Endodermal cell (in vitro differentiated cells): ENCODE measurements around the gene NT5C3B. TPM values are rescaled to one million over a fixed set of nuclear protein-coding genes. Genes with fewer than 3 reads are reported as not detected.

Experiments
- DNase-seq: peaks from one replicate; pipeline ENCODE4 v3.0.0-alpha.2; 2017
- H3K27ac ChIP-seq: 2 replicates; pipeline ENCODE4 v1.5.1; 2013; ENCODE audit warnings: mild to moderate bottlenecking, low read depth, low read length, moderate library complexity
- H3K27me3 ChIP-seq: 2 replicates; pipeline ENCODE4 v1.6.1; 2013; ENCODE audit warnings: mild to moderate bottlenecking, low read length, moderate library complexity; ENCODE audit not compliant: insufficient read depth, control insufficient read depth, poor library complexity, severe bottlenecking
- H3K36me3 ChIP-seq: 2 replicates; pipeline ENCODE4 v1.7.0; 2013; ENCODE audit warnings: mild to moderate bottlenecking, low read length, moderate library complexity; ENCODE audit not compliant: control insufficient read depth, insufficient read depth
- H3K4me1 ChIP-seq: one replicate; pipeline ENCODE4 v1.7.0; 2013; ENCODE audit warnings: low read length; ENCODE audit not compliant: control insufficient read depth, insufficient read depth
- H3K4me3 ChIP-seq: 2 replicates; pipeline ENCODE4 v1.5.1; 2013; ENCODE audit warnings: mild to moderate bottlenecking, low read length, moderate library complexity
- H3K9ac ChIP-seq: 2 replicates; pipeline ENCODE4 v1.6.1; 2013; ENCODE audit warnings: mild to moderate bottlenecking, low read length, moderate library complexity; ENCODE audit not compliant: poor library complexity, severe bottlenecking; ENCODE audit errors: extremely low read depth
- H3K9me3 ChIP-seq: 2 replicates; pipeline ENCODE4 v1.6.1; 2013; ENCODE audit warnings: mild to moderate bottlenecking, low read length, moderate library complexity; ENCODE audit not compliant: control insufficient read depth
- H3K27ac Mint-ChIP-seq: 2 replicates; pipeline ENCODE4 v1.8.0; 2020; ENCODE audit warnings: mixed read lengths
- H3K27me3 Mint-ChIP-seq: 2 replicates; pipeline ENCODE4 v1.8.0; 2021; ENCODE audit warnings: mild to moderate bottlenecking, mixed read lengths; ENCODE audit not compliant: insufficient read depth
- H3K36me3 Mint-ChIP-seq: 2 replicates; pipeline ENCODE4 v1.8.0; 2020; ENCODE audit warnings: low read depth, mixed read lengths
- H3K4me1 Mint-ChIP-seq: 2 replicates; pipeline ENCODE4 v1.8.0; 2020; ENCODE audit warnings: mixed read lengths
- H3K4me3 Mint-ChIP-seq: 2 replicates; pipeline ENCODE4 v1.8.0; 2020; ENCODE audit warnings: mild to moderate bottlenecking, moderate library complexity, mixed read lengths
- H3K9me3 Mint-ChIP-seq: 2 replicates; pipeline ENCODE4 v1.8.0; 2020; ENCODE audit warnings: mild to moderate bottlenecking, mixed read lengths
- CTCF ChIP-seq: fragments of 200-600 bp; sonication (generic); conservative IDR thresholded peaks from 2 replicates; pipeline ENCODE4 v1.5.0; 2021; ENCODE audit warnings: antibody characterized with exemption, mild to moderate bottlenecking
- WGBS, 2 experiments: methylation state at CpG; one replicate each; pipeline versions ENCODE4 v1.1.5 to v1.1.7; 2013; ENCODE audit warnings: missing lambda C conversion rate in 2 of 2, mixed read lengths in 1 of 2; ENCODE audit not compliant: insufficient coverage in 1 of 2, insufficient read length in 1 of 2; 5-methylcytosine and 5-hydroxymethylcytosine counted together
- total RNA-seq, 2 donors: library from RNA; stranded (reverse); fragmentation: NEBNext Ultra II Directional in 1 of 2; extraction: Animal tissue kit (Norgen Biotek cat#: 25700) in 1 of 2; gene quantifications; 2 replicates in 1 of 2; 3 replicates in 1 of 2; pipeline ENCODE4 v1.2.1, GENCODE V29; 2021

NT5C3B gene
- total RNA-seq, 2 donors from 2014 or later = 65.2 to 79.5 TPM

GRCh38 chr17:41785859-41786226, 50.2 kb downstream of the NT5C3B start:
- Histone ChIP-seq H3K27me3 (no peaks in the 10 kb centered on the region), H3K27ac (peak overlapping the region; percentile 83), H3K4me1 (peaks cover 3% of the 10 kb centered on the region), H3K9ac (peak overlapping the region; percentile 68), H3K9me3 (no peaks in the 10 kb centered on the region), H3K4me3 (peak overlapping the region; percentile 93), H3K36me3 (peaks cover 20% of the 10 kb centered on the region)
- DNase-seq = peak; percentile 94
- peak overlapping the region; percentile 96 for H3K27ac Mint-ChIP-seq
- H3K27me3 Mint-ChIP-seq = peaks cover 16% of the 10 kb centered on the region
- peak overlapping the region; percentile 81 for H3K4me3 Mint-ChIP-seq
- H3K4me1 Mint-ChIP-seq = peaks cover 25% of the 10 kb centered on the region
- TF ChIP-seq CTCF = no peak
- H3K9me3 Mint-ChIP-seq = no peaks in the 10 kb centered on the region
- 0 to 2% methylated on average over 16 to 22 of the region's 22 CpGs for WGBS, 2 experiments
- peaks cover 14% of the 10 kb centered on the region for H3K36me3 Mint-ChIP-seq

GRCh38 chr17:41785091-41785858, 50.8 kb downstream of the NT5C3B start:
- peaks cover 20% of the 10 kb centered on the region for H3K36me3 ChIP-seq
- peak; percentile 96 for DNase-seq
- peak overlapping the region; percentile 68 for H3K9ac ChIP-seq
- H3K4me3 ChIP-seq = peak overlapping the region; percentile 93
- Mint-ChIP-seq H3K4me3 (peak overlapping the region; percentile 81), H3K27me3 (peaks cover 14% of the 10 kb centered on the region), H3K36me3 (peaks cover 16% of the 10 kb centered on the region), H3K4me1 (peaks cover 25% of the 10 kb centered on the region), H3K27ac (peak overlapping the region; percentile 96), H3K9me3 (no peaks in the 10 kb centered on the region)
- no peaks in the 10 kb centered on the region for H3K27me3 ChIP-seq
- H3K9me3 ChIP-seq = no peaks in the 10 kb centered on the region
- no peak for TF ChIP-seq CTCF
- peak overlapping the region; percentile 83 for H3K27ac ChIP-seq
- peaks cover 3% of the 10 kb centered on the region for H3K4me1 ChIP-seq
- WGBS, 2 experiments = 1 to 2% methylated on average over 6 to 10 of the region's 13 CpGs

GRCh38 chr17:41784207-41784744, 51.8 kb downstream of the NT5C3B start:
- 19% methylated on average over 6 of the region's 6 CpGs; no CpG with 5 or more reads in 1 of the 2 experiments for WGBS, 2 experiments
- Mint-ChIP-seq H3K9me3 (no peaks in the 10 kb centered on the region), H3K4me3 (peak overlapping the region; percentile 81), H3K27me3 (peaks cover 9% of the 10 kb centered on the region), H3K36me3 (peaks cover 16% of the 10 kb centered on the region), H3K27ac (peak overlapping the region; percentile 96), H3K4me1 (peaks cover 25% of the 10 kb centered on the region)
- H3K27ac ChIP-seq = peak overlapping the region; percentile 25
- H3K9me3 ChIP-seq = no peaks in the 10 kb centered on the region
- no peak for TF ChIP-seq CTCF
- H3K4me1 ChIP-seq = peaks cover 3% of the 10 kb centered on the region
- H3K4me3 ChIP-seq = peak overlapping the region; percentile 93
- peaks cover 20% of the 10 kb centered on the region for H3K36me3 ChIP-seq
- H3K9ac ChIP-seq = peak overlapping the region; percentile 68
- DNase-seq = peak; percentile 91
- no peaks in the 10 kb centered on the region for H3K27me3 ChIP-seq
